Activated T-helper 2 cell treated with anti-CD3 and anti-CD28 coated beads, Interferon-gamma antibody, Interleukin-2, Interleukin-4, amounts not matched to agents 10 μg/mL and 5 μg/mL and 100 μg/mL, durations not matched to agents 14 hours and 24 hours and 36 hours (primary cell): ENCODE data around the gene FIG4. TPM values are rescaled to one million over a fixed set of nuclear protein-coding genes. Genes with fewer than 3 reads are reported as not detected.
"Not testable (repeated sequence)": the region's sequence is repeated elsewhere in the genome, so short reads cannot be mapped to it uniquely, and the experiment has no call there.

Experiments
- DNase-seq: peaks from one replicate; pipeline ENCODE4 v3.0.0; 2021; ENCODE audit warnings: low spot score
- H3K27ac Mint-ChIP-seq: one replicate; pipeline ENCODE4 v1.8.0; 2021; ENCODE audit warnings: mixed read lengths
- H3K27me3 Mint-ChIP-seq: one replicate; pipeline ENCODE4 v1.8.0; 2021; ENCODE audit warnings: low read depth, mixed read lengths
- H3K36me3 Mint-ChIP-seq: one replicate; pipeline ENCODE4 v1.8.0; 2021; ENCODE audit warnings: low read depth, mixed read lengths
- H3K4me1 Mint-ChIP-seq: one replicate; pipeline ENCODE4 v1.8.0; 2021; ENCODE audit warnings: low read depth, mixed read lengths
- H3K4me3 Mint-ChIP-seq: one replicate; pipeline ENCODE4 v1.8.0; 2021; ENCODE audit warnings: low read depth, mild to moderate bottlenecking, moderate library complexity, mixed read lengths
- H3K9me3 Mint-ChIP-seq: one replicate; pipeline ENCODE4 v1.8.0; 2021; ENCODE audit warnings: mixed read lengths
- intact Hi-C: fragments of 100-400 bp; cut with micrococcal nuclease; formaldehyde crosslinking; loops from one replicate; pipeline ENCODE4 v1.15.1; 2023
- total RNA-seq: library from RNA; stranded (reverse); gene quantifications from 2 replicates; pipeline ENCODE4 v1.2.3, GENCODE V29; 2022

The FIG4 gene
- total RNA-seq, 1 donor from 2014 or later, result 8.8 TPM

DNA sequence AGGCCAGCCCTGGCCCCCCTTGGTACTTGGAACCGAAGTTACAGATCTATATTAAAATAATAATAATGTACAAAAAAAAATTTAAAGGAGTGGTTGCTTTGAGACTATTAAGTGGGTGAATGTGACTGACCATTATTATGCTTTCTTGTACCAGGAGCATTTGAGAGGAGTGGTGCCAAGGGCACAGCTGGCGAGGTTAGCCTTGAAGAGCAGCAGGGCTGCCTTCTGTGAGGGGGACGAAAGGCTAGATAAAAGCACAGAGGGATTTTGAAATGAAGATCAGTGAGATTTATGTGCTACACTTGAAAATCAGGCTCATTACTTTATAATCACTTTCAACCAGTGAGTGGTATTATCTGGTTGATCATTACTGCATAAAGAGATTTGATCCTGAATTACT lies 48.6 kb downstream of the FIG4 start:
- intact Hi-C loops, result no loop called here
- Mint-ChIP-seq H3K27me3 (no peaks in the 10 kb centered on the region), H3K36me3 (peaks cover 17% of the 10 kb centered on the region), H3K4me3 (no peak overlapping the region), H3K4me1 (no peaks in the 10 kb centered on the region), H3K9me3 (no peaks in the 10 kb centered on the region), H3K27ac (no peak overlapping the region)
- no peak for DNase-seq

DNA sequence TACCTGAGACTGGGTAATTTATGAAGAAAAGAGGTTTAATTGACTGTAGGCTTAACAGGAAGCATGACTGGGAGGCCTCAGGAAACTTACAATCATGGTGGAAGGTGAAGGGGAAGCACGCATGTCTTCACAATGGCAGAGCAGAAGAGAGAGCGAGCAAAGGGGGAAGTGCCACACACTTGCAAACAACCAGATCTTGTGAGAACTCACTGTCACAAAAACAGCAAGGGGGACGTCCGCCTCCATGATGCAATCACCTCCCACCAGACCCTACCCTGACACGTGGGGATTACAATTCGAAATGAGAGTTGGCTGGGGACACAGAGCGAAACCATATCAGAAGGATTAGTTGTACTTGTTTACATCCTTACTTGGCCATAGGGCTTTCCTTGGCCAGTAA lies 49.7 kb downstream of the FIG4 start:
- intact Hi-C loops, result no loop called here
- Mint-ChIP-seq H3K27ac (no peak overlapping the region), H3K4me1 (no peaks in the 10 kb centered on the region), H3K9me3 (no peaks in the 10 kb centered on the region), H3K27me3 (no peaks in the 10 kb centered on the region), H3K36me3 (peaks cover 10% of the 10 kb centered on the region), H3K4me3 (no peak overlapping the region)
- no peak for DNase-seq

DNA sequence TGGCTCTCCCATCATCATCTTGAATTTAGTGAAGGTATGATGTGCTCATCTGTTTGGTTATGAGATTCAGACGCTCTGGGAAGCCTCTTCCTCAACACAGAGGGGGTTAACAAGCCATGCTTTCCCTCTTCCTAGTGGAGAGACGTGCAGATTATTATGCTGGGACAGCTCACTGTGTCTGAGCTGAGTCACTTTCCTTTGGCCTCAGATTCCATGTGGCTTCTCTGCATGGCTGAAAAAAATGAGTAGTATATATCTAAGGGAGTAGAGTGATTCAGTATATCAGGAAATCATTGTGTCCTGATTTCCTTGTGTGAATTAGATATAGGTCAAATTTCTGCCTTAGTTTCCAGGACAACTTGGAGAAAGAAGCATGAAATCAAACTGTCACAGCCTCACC lies 52.6 kb downstream of the FIG4 start:
- no peaks in the 10 kb centered on the region for H3K4me1 Mint-ChIP-seq
- H3K27me3 Mint-ChIP-seq, result no peaks in the 10 kb centered on the region
- intact Hi-C loops, result no loop called here
- H3K36me3 Mint-ChIP-seq, result peaks cover 5% of the 10 kb centered on the region
- no peak overlapping the region for H3K27ac Mint-ChIP-seq
- H3K4me3 Mint-ChIP-seq, result no peak overlapping the region
- DNase-seq, result no peak
- H3K9me3 Mint-ChIP-seq, result no peaks in the 10 kb centered on the region

DNA sequence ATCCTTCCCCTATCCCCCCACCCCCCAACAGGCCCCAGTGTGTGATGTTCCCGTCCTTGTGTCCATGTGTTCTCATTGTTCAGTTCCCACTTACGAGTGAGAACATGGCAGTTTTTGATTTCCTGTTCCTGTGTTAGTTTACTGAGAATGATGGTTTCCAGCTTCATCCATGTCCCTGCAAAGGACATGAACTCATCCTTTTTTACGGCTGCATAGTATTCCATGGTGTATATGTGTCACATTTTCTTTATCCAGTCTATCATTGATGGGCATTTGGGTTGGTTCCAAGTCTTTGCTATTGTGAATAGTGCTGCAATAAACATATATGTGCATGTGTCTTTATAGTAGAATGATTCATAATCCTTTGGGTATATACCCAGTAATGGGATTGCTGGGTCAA lies 53.7 kb downstream of the FIG4 start:
- H3K4me1 Mint-ChIP-seq, H3K27ac Mint-ChIP-seq, DNase-seq, H3K36me3 Mint-ChIP-seq, intact Hi-C loops, H3K4me3 Mint-ChIP-seq, H3K9me3 Mint-ChIP-seq, H3K27me3 Mint-ChIP-seq: not testable (repeated sequence)

DNA sequence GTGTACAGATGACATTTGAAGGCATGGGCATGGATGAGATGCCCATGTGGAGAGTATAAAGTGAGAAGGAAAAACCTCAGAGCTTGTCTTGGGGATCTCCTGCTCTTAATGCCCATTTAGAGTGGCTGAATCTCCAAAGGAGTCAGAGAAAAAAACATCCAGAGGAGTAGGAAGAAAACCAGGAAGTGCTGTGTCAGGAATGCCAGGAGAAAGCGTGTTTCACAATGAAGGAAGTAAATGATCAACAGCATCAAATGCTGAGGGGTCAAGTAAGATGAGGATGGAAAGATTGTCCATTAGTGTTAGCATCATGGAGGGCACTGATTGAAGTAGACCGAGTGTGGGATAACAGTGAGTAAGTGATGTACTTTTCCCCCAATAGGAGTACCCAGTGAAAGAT lies 56.1 kb downstream of the FIG4 start:
- Mint-ChIP-seq H3K27ac (no peak overlapping the region), H3K4me1 (no peaks in the 10 kb centered on the region), H3K27me3 (no peaks in the 10 kb centered on the region), H3K36me3 (no peaks in the 10 kb centered on the region), H3K4me3 (no peak overlapping the region), H3K9me3 (no peaks in the 10 kb centered on the region)
- intact Hi-C loops, result no loop called here
- no peak for DNase-seq

GRCh38 chr6:109759098-109759955 lies 68.2 kb downstream of the FIG4 start:
- Mint-ChIP-seq H3K9me3 (peaks cover 31% of the 10 kb centered on the region), H3K36me3 (peaks cover 25% of the 10 kb centered on the region), H3K4me3 (no peak overlapping the region), H3K27ac (no peak overlapping the region), H3K27me3 (no peaks in the 10 kb centered on the region), H3K4me1 (peaks cover 15% of the 10 kb centered on the region)
- intact Hi-C loops, result no loop called here
- DNase-seq, result no peak

GRCh38 chr6:109760208-109760607 lies 69.1 kb downstream of the FIG4 start:
- peaks cover 27% of the 10 kb centered on the region for H3K9me3 Mint-ChIP-seq
- no peak overlapping the region for H3K4me3 Mint-ChIP-seq
- peaks cover 25% of the 10 kb centered on the region for H3K36me3 Mint-ChIP-seq
- peaks cover 15% of the 10 kb centered on the region for H3K4me1 Mint-ChIP-seq
- intact Hi-C loops, result no loop called here
- no peaks in the 10 kb centered on the region for H3K27me3 Mint-ChIP-seq
- no peak overlapping the region for H3K27ac Mint-ChIP-seq
- DNase-seq, result no peak

GRCh38 chr6:109762166-109762565 lies 71.1 kb downstream of the FIG4 start:
- H3K36me3 Mint-ChIP-seq, result peaks cover 11% of the 10 kb centered on the region
- peaks cover 19% of the 10 kb centered on the region for H3K9me3 Mint-ChIP-seq
- H3K4me3 Mint-ChIP-seq, result no peak overlapping the region
- no peak for DNase-seq
- intact Hi-C loops, result no loop called here
- H3K4me1 Mint-ChIP-seq, result peaks cover 15% of the 10 kb centered on the region
- H3K27me3 Mint-ChIP-seq, result no peaks in the 10 kb centered on the region
- no peak overlapping the region for H3K27ac Mint-ChIP-seq

GRCh38 chr6:109762769-109763441 lies 71.8 kb downstream of the FIG4 start:
- Mint-ChIP-seq H3K36me3 (peaks cover 5% of the 10 kb centered on the region), H3K4me1 (peaks cover 15% of the 10 kb centered on the region), H3K9me3 (peaks cover 12% of the 10 kb centered on the region), H3K27me3 (no peaks in the 10 kb centered on the region), H3K27ac (no peak overlapping the region), H3K4me3 (no peak overlapping the region)
- intact Hi-C loops, result no loop called here
- no peak for DNase-seq

DNA sequence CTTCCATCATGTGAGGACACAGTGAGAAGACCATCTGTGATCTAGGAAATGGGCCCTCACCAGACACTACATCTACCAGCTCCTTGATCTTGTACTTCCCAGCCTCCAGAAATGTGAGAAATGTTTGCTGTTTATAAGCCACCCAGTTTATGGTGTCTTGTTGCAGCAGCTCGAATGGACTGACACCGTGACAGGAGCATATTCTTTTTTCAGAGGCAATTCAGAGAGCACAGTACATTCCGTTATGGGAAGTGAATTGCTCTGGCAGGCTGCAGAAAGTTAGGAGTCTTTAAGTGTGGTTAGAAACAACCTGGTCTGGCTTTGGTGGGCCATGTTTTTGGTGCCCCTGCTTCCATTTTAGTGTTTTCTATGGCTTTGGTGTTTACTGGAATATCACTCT lies 75.1 kb downstream of the FIG4 start:
- intact Hi-C loops, result no loop called here
- H3K4me3 Mint-ChIP-seq, result no peak overlapping the region
- no peaks in the 10 kb centered on the region for H3K36me3 Mint-ChIP-seq
- no peaks in the 10 kb centered on the region for H3K9me3 Mint-ChIP-seq
- H3K27me3 Mint-ChIP-seq, result no peaks in the 10 kb centered on the region
- H3K4me1 Mint-ChIP-seq, result no peaks in the 10 kb centered on the region
- DNase-seq, result no peak
- no peak overlapping the region for H3K27ac Mint-ChIP-seq

- H3K4me1 Mint-ChIP-seq, result peaks cover 6% of the 10 kb centered on the region
- no peak overlapping the region for H3K27ac Mint-ChIP-seq
- H3K36me3 Mint-ChIP-seq, result peaks cover 6% of the 10 kb centered on the region
- no peak overlapping the region for H3K4me3 Mint-ChIP-seq
- DNase-seq, result no peak
- no peaks in the 10 kb centered on the region for H3K9me3 Mint-ChIP-seq
- intact Hi-C loops, result no loop called here
- no peaks in the 10 kb centered on the region for H3K27me3 Mint-ChIP-seq
Measured at GRCh38 chr6:109767961-109768360, 76.9 kb downstream of the FIG4 start.

- no peak for DNase-seq
- Mint-ChIP-seq H3K36me3 (peaks cover 6% of the 10 kb centered on the region), H3K4me1 (peaks cover 6% of the 10 kb centered on the region), H3K9me3 (no peaks in the 10 kb centered on the region), H3K27me3 (no peaks in the 10 kb centered on the region), H3K4me3 (no peak overlapping the region), H3K27ac (no peak overlapping the region)
- intact Hi-C loops, result no loop called here
Measured at GRCh38 chr6:109768485-109768884, 77.4 kb downstream of the FIG4 start.

- no peak for DNase-seq
- intact Hi-C loops, result no loop called here
- peaks cover 6% of the 10 kb centered on the region for H3K4me1 Mint-ChIP-seq
- no peaks in the 10 kb centered on the region for H3K27me3 Mint-ChIP-seq
- H3K9me3 Mint-ChIP-seq, result no peaks in the 10 kb centered on the region
- H3K4me3 Mint-ChIP-seq, result no peak overlapping the region
- no peak overlapping the region for H3K27ac Mint-ChIP-seq
- H3K36me3 Mint-ChIP-seq, result peaks cover 6% of the 10 kb centered on the region
Measured at GRCh38 chr6:109769213-109769612, 78.1 kb downstream of the FIG4 start.
